MM.1S (cell line): ENCODE data around the gene STEAP2.
A peak's percentile ranks its signal among the peaks of the same experiment; 100 is the strongest.

Experiments used
- DNase-seq: peaks from one replicate; pipeline ENCODE4 v3.0.0-alpha.2; 2015
- H2AFZ ChIP-seq: fragments of 300-600 bp; sonication (generic); 2 replicates; pipeline ENCODE4 v1.6.0; 2016; ENCODE audit warnings: antibody characterized with exemption, low read length
- H3F3A ChIP-seq: fragments of 300-600 bp; sonication (generic); 2 replicates; pipeline ENCODE4 v1.6.1; 2016; ENCODE audit warnings: mild to moderate bottlenecking, antibody characterized with exemption, low read length, moderate library complexity, mixed read lengths; ENCODE audit not compliant: insufficient read depth
- H3K27ac ChIP-seq: fragments of 300-600 bp; sonication (generic); 2 replicates; pipeline ENCODE4 v1.5.1; 2016; ENCODE audit warnings: mild to moderate bottlenecking, low read length
- H3K27me3 ChIP-seq: fragments of 300-600 bp; sonication (generic); replicated peaks from 2 replicates; pipeline ENCODE4 v1.6.0; 2016; ENCODE audit warnings: low read length; ENCODE audit not compliant: insufficient read depth
- H3K36me3 ChIP-seq: fragments of 300-600 bp; sonication (generic); replicated peaks from 2 replicates; pipeline ENCODE4 v1.6.1; 2016; ENCODE audit warnings: mild to moderate bottlenecking, low read length, mixed read lengths; ENCODE audit not compliant: insufficient read depth
- H3K4me1 ChIP-seq: fragments of 300-600 bp; sonication (generic); 2 replicates; pipeline ENCODE4 v1.6.1; 2016; ENCODE audit warnings: low read length, mixed read lengths
- H3K4me2 ChIP-seq: fragments of 300-600 bp; sonication (generic); 2 replicates; pipeline ENCODE4 v1.6.0; 2016; ENCODE audit warnings: low read depth, low read length
- H3K4me3 ChIP-seq: fragments of 300-600 bp; sonication (generic); 2 replicates; pipeline ENCODE4 v1.5.1; 2016; ENCODE audit warnings: low read length, mixed read lengths
- H3K79me2 ChIP-seq: fragments of 300-600 bp; sonication (generic); 2 replicates; pipeline ENCODE4 v1.6.1; 2016; ENCODE audit warnings: mixed run types, low read length, mixed read lengths
- H3K9ac ChIP-seq: fragments of 300-600 bp; sonication (generic); 2 replicates; pipeline ENCODE4 v1.6.1; 2016; ENCODE audit warnings: low read length, mixed read lengths
- H3K9me2 ChIP-seq: fragments of 300-600 bp; sonication (generic); replicated peaks from 2 replicates; pipeline ENCODE4 v1.6.1; 2016; ENCODE audit warnings: mild to moderate bottlenecking, low read length, mixed read lengths; ENCODE audit not compliant: insufficient read depth
- H3K9me3 ChIP-seq: fragments of 300-600 bp; sonication (generic); replicated peaks from 2 replicates; pipeline ENCODE4 v1.6.1; 2016; ENCODE audit warnings: mild to moderate bottlenecking, low read length, mixed read lengths; ENCODE audit not compliant: insufficient read depth
- H4K20me1 ChIP-seq: fragments of 300-600 bp; sonication (generic); 2 replicates; pipeline ENCODE4 v1.6.1; 2016; ENCODE audit warnings: mild to moderate bottlenecking, low read length, moderate library complexity, mixed read lengths; ENCODE audit not compliant: insufficient read depth
- EZH2 ChIP-seq: fragments of 300-600 bp; sonication (generic); optimal IDR thresholded peaks from 2 replicates; pipeline ENCODE3; 2017; ENCODE audit warnings: low read depth, mild to moderate bottlenecking, antibody characterized with exemption, low read length, mixed read lengths
- EZH2phosphoT487 ChIP-seq: fragments of 300-600 bp; sonication (generic); IDR thresholded peaks from 2 replicates; pipeline ENCODE4 v1.6.1; 2018; ENCODE audit warnings: antibody characterized with exemption, low read length
- TF ChIP-seq, protein P1 (sequence below): fragments of 300-600 bp; sonication (generic); IDR thresholded peaks from 2 replicates; pipeline ENCODE4 v1.5.1; 2016; ENCODE audit warnings: antibody characterized with exemption, low read length, mixed read lengths

Gene STEAP2

DNA sequence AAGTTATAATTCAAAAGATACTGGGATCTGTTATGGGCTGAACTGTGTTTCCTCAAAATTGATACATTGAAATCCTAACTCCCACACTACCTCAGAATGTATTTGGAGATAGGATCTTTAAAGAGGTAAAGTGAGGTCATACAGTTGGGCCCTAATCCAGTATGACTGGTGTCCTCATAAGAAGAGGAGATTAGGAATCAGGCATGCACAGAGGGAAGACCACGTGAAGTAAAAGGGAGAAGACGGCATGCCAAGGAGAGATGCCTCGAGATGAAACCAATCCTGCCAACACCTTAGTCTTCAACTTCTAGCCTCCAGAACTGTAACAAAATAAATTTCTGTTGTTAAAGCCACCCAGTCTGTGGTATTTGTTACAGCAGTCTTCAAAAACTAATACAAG is 27.5 kb downstream of the STEAP2 start:
- peak overlapping the region; percentile 68; the same call in 1 of the 2 replicates for H2AFZ ChIP-seq
- peaks cover 6% of the 10 kb centered on the region; the same call in 1 of the 2 replicates for H3K4me1 ChIP-seq
- no peaks in the 10 kb centered on the region for H4K20me1 ChIP-seq

GRCh38 chr7:90239625-90240228 is 28.2 kb downstream of the STEAP2 start:
- DNase-seq, result peak; percentile 18
- Histone ChIP-seq H3K79me2 (no peaks in the 10 kb centered on the region), H3K4me1 (peaks cover 6% of the 10 kb centered on the region; the same call in 1 of the 2 replicates), H3K4me3 (peak overlapping the region; percentile 8; the same call in 1 of the 2 replicates), H3K9ac (no peak overlapping the region), H3K36me3 (no peaks in the 10 kb centered on the region), H3K27me3 (no peaks in the 10 kb centered on the region), H3F3A (peaks cover 3% of the 10 kb centered on the region; the same call in 1 of the 2 replicates), H4K20me1 (no peaks in the 10 kb centered on the region), H3K27ac (no peak overlapping the region), H3K9me3 (no peaks in the 10 kb centered on the region), H2AFZ (peak overlapping the region; percentile 68), H3K4me2 (peak overlapping the region; percentile 49), H3K9me2 (no peaks in the 10 kb centered on the region)
- TF ChIP-seq, protein P1, sequence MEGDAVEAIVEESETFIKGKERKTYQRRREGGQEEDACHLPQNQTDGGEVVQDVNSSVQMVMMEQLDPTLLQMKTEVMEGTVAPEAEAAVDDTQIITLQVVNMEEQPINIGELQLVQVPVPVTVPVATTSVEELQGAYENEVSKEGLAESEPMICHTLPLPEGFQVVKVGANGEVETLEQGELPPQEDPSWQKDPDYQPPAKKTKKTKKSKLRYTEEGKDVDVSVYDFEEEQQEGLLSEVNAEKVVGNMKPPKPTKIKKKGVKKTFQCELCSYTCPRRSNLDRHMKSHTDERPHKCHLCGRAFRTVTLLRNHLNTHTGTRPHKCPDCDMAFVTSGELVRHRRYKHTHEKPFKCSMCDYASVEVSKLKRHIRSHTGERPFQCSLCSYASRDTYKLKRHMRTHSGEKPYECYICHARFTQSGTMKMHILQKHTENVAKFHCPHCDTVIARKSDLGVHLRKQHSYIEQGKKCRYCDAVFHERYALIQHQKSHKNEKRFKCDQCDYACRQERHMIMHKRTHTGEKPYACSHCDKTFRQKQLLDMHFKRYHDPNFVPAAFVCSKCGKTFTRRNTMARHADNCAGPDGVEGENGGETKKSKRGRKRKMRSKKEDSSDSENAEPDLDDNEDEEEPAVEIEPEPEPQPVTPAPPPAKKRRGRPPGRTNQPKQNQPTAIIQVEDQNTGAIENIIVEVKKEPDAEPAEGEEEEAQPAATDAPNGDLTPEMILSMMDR, result no peak
- TF ChIP-seq EZH2 (no peak), EZH2phosphoT487 (no peak)

More for the DNA sequence above, 27.5 kb downstream of the STEAP2 start:
- H3K27ac ChIP-seq, result no peak overlapping the region
- H3K27me3 ChIP-seq, result no peaks in the 10 kb centered on the region
- TF ChIP-seq EZH2 (no peak), EZH2phosphoT487 (no peak)
- TF ChIP-seq, protein P1, result no peak
- no peaks in the 10 kb centered on the region for H3K9me2 ChIP-seq
- H3K79me2 ChIP-seq, result no peaks in the 10 kb centered on the region
- no peaks in the 10 kb centered on the region for H3K9me3 ChIP-seq
- no peak for DNase-seq
- H3K4me3 ChIP-seq, result peak overlapping the region; percentile 8; the same call in 1 of the 2 replicates
- H3F3A ChIP-seq, result peaks cover 3% of the 10 kb centered on the region; the same call in 1 of the 2 replicates
- H3K36me3 ChIP-seq, result no peaks in the 10 kb centered on the region
- no peak overlapping the region for H3K9ac ChIP-seq
- H3K4me2 ChIP-seq, result peak overlapping the region; percentile 49; the same call in 1 of the 2 replicates

DNA sequence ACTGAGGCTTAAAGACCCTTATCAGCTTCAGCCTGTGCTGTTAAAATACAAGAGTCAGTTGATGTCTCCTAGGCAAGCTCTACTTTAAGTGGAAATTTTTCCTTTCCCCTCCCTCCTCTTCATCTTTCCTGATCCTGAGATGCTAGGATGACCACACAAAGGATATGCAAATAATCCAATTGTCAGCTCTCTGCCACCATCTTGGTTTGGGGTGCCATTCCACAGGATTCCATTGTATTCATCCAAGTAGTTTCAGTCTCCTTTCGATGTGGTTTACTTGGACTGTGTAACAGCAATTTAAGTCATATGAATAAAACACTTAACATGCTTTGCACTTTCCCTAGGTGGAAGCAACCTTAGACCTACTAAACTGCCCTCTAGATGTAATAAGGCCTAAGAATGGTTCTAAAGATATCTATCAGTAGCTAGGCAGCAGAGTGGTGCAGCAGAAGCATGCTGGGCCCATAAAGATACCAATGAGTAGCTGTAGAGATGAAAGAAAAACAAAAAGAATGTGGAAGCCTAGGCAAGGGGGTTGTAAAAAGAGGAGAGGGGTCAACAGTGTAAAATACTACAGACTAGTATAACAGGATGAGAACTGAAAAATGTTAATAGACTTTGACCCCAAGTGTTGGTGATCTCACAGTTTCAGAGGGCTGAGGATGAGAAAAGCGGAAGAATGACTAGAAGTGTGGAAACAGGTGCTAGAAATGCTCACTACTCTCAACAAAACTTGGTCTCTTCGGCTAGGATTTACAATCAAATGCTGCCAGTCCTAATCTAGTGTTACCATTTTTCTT is 31.0 kb downstream of the STEAP2 start:
- Histone ChIP-seq H3K27me3 (peaks cover 8% of the 10 kb centered on the region; the same call in 1 of the 2 replicates), H3F3A (peaks cover 3% of the 10 kb centered on the region; the same call in 1 of the 2 replicates), H3K4me2 (peak overlapping the region; percentile 14; the same call in 1 of the 2 replicates), H3K9me3 (no peaks in the 10 kb centered on the region), H3K9me2 (no peaks in the 10 kb centered on the region), H3K9ac (no peak overlapping the region), H4K20me1 (no peaks in the 10 kb centered on the region), H3K4me3 (no peak overlapping the region), H3K79me2 (no peaks in the 10 kb centered on the region), H3K4me1 (peaks cover 6% of the 10 kb centered on the region; the same call in 1 of the 2 replicates), H3K27ac (peak overlapping the region; percentile 42; the same call in 1 of the 2 replicates), H3K36me3 (no peaks in the 10 kb centered on the region), H2AFZ (no peak overlapping the region)
- TF ChIP-seq EZH2phosphoT487 (no peak), EZH2 (no peak)
- TF ChIP-seq, protein P1, result no peak
- DNase-seq, result peak; percentile 29
